SK-N-SH (cell line): ENCODE data around the gene RND3. TPM values are rescaled to one million over a fixed set of nuclear protein-coding genes. Genes with fewer than 3 reads are reported as not detected.

ENCODE experiments used
- CTCF ChIA-PET: fragments of 300-600, 350-600 bp; formaldehyde crosslinking; extraction: SDS; loops from one replicate; lab custom pipeline; 2021; lab: Yijun Ruan, JAX
- POLR2A ChIA-PET: fragments of 350-600 bp; sonication (Branson Sonifier 250); formaldehyde crosslinking; extraction: SDS; loops from one replicate; lab custom pipeline; 2020; ENCODE audit warnings: antibody characterized with exemption, inconsistent platforms; lab: Yijun Ruan, JAX
- DNase-seq: peaks from one replicate; pipeline ENCODE4 v3.0.0; 2012
- H2AFZ ChIP-seq: fragments of 200-600 bp; sonication (generic); 2 replicates; pipeline ENCODE4 v1.8.1; 2016; ENCODE audit warnings: antibody characterized with exemption, mild to moderate bottlenecking, low read depth
- H3F3A ChIP-seq: fragments of 200-600 bp; sonication (generic); replicated peaks from 2 replicates; pipeline ENCODE3; 2016; ENCODE audit warnings: antibody characterized with exemption, mild to moderate bottlenecking; ENCODE audit not compliant: insufficient read depth
- H3K27ac ChIP-seq, 2 experiments: fragments of 200-500 bp in 1 of 2; fragments of 200-600 bp in 1 of 2; sonication (Bioruptor generic) in 1 of 2; sonication (generic), shearing (Covaris generic) in 1 of 2; 2 replicates each; pipeline versions ENCODE4 v1.5.1 to v1.6.1; 2014 to 2016; ENCODE audit warnings: low read depth in 2 of 2, inconsistent platforms in 1 of 2, low read length in 1 of 2, mild to moderate bottlenecking in 1 of 2, mixed read lengths in 1 of 2
- H3K27me3 ChIP-seq: fragments of 200-600 bp; sonication (generic), shearing (Covaris generic); 2 replicates; pipeline ENCODE4 v1.6.1; 2016; ENCODE audit warnings: mixed run types; ENCODE audit not compliant: insufficient read depth
- H3K36me3 ChIP-seq, 2 experiments: fragments of 200-500 bp in 1 of 2; fragments of 200-600 bp in 1 of 2; sonication (Bioruptor generic) in 1 of 2; sonication (generic) in 1 of 2; replicated peaks in 1 of 2; 2 replicates each; pipeline versions ENCODE3 to v1.5.1; 2014 to 2016; ENCODE audit warnings: low read length in 1 of 2, mild to moderate bottlenecking in 1 of 2; ENCODE audit not compliant: insufficient read depth in 2 of 2, control insufficient read depth in 1 of 2
- H3K4me1 ChIP-seq, 2 experiments: fragments of 200-500 bp in 1 of 2; fragments of 200-600 bp in 1 of 2; sonication (Bioruptor generic) in 1 of 2; sonication (generic), shearing (Covaris generic) in 1 of 2; 2 replicates each; pipeline versions ENCODE4 v1.5.1 to v1.6.1; 2014 to 2016; ENCODE audit warnings: low read depth in 1 of 2, low read length in 1 of 2, mixed run types in 1 of 2; ENCODE audit not compliant: insufficient read depth in 2 of 2, control insufficient read depth in 1 of 2
- H3K4me2 ChIP-seq: fragments of 200-600 bp; sonication (generic), shearing (Covaris generic); 2 replicates; pipeline ENCODE4 v1.6.1; 2017; ENCODE audit warnings: mixed run types
- H3K4me3 ChIP-seq, 2 experiments: fragments of 200-500 bp in 1 of 2; fragments of 200-600 bp in 1 of 2; sonication (Bioruptor generic) in 1 of 2; sonication (generic), shearing (Covaris generic) in 1 of 2; 2 replicates each; pipeline versions ENCODE4 v1.5.1 to v1.8.1; 2014 to 2016; ENCODE audit warnings: low read depth in 2 of 2, inconsistent platforms in 1 of 2, low read length in 1 of 2, mild to moderate bottlenecking in 1 of 2, mixed read lengths in 1 of 2, moderate library complexity in 1 of 2
- H3K79me2 ChIP-seq: fragments of 200-600 bp; sonication (generic); 2 replicates; pipeline ENCODE4 v1.8.1; 2017; ENCODE audit warnings: mild to moderate bottlenecking; ENCODE audit not compliant: insufficient read depth
- H3K9ac ChIP-seq: fragments of 200-600 bp; sonication (generic); 2 replicates; pipeline ENCODE4 v1.6.1; 2017; ENCODE audit warnings: mixed run types
- H3K9me2 ChIP-seq: fragments of 200-600 bp; sonication (generic); 2 replicates; pipeline ENCODE4 v1.6.1; 2017; ENCODE audit warnings: mixed run types
- H3K9me3 ChIP-seq: fragments of 200-600 bp; sonication (generic); 2 replicates; pipeline ENCODE4 v1.6.1; 2017; ENCODE audit warnings: mixed run types, mild to moderate bottlenecking, moderate library complexity
- H4K20me1 ChIP-seq: fragments of 200-600 bp; sonication (generic); 2 replicates; pipeline ENCODE4 v1.6.1; 2017; ENCODE audit warnings: mild to moderate bottlenecking, mixed run types; ENCODE audit not compliant: insufficient read depth
- CTCF ChIP-seq: fragments of 200-600 bp; sonication (generic); IDR thresholded peaks from 2 replicates; pipeline ENCODE4 v1.6.1; 2017; ENCODE audit warnings: antibody characterized with exemption, mild to moderate bottlenecking, moderate library complexity
- EZH2phosphoT487 ChIP-seq: fragments of 200-600 bp; sonication (generic); IDR thresholded peaks from 2 replicates; pipeline ENCODE4 v1.6.1; 2017; ENCODE audit warnings: low read depth, mixed run types, mild to moderate bottlenecking, antibody characterized with exemption, moderate library complexity, borderline replicate concordance
- FOSL2 ChIP-seq: IDR thresholded peaks from 2 replicates; pipeline ENCODE4 v1.4.0; 2012; ENCODE audit warnings: low read depth, mild to moderate bottlenecking, moderate library complexity, borderline replicate concordance
- FOXJ3 ChIP-seq: sonication (generic); formaldehyde crosslinking; IDR thresholded peaks from 2 replicates; pipeline ENCODE4 v1.5.1; 2020; ENCODE audit warnings: mild to moderate bottlenecking, missing genetic modification reagents
- FOXM1 ChIP-seq: IDR thresholded peaks from 2 replicates; pipeline ENCODE4 v1.4.0; 2012; ENCODE audit warnings: low read depth, mild to moderate bottlenecking
- GATA2 ChIP-seq: sonication (generic); formaldehyde crosslinking; IDR thresholded peaks from 2 replicates; pipeline ENCODE4 v1.5.0; 2020; ENCODE audit warnings: mild to moderate bottlenecking, missing genetic modification reagents
- JUND ChIP-seq: IDR thresholded peaks from 2 replicates; pipeline ENCODE4 v1.4.0; 2012
- NFIC ChIP-seq: IDR thresholded peaks from 2 replicates; pipeline ENCODE4 v1.4.0; 2012; ENCODE audit warnings: borderline replicate concordance
- POLR2AphosphoS5 ChIP-seq: IDR thresholded peaks from 2 replicates; pipeline ENCODE4 v1.6.1; 2012; ENCODE audit warnings: low read depth, low read length
- REST ChIP-seq: IDR thresholded peaks from 2 replicates; pipeline ENCODE4 v1.6.1; 2012; ENCODE audit warnings: mild to moderate bottlenecking, low read depth, low read length, moderate library complexity
- SIN3A ChIP-seq: IDR thresholded peaks from 2 replicates; pipeline ENCODE4 v1.6.1; 2012; ENCODE audit warnings: low read depth, mild to moderate bottlenecking, low read length, moderate library complexity, borderline replicate concordance
- SMC3 ChIP-seq: IDR thresholded peaks from 2 replicates; pipeline ENCODE4 v1.6.1; 2012; ENCODE audit warnings: low read depth, low read length, improper control_type of control experiment
- YY1 ChIP-seq: IDR thresholded peaks from 2 replicates; pipeline ENCODE4 v1.4.0; 2012; ENCODE audit warnings: low read depth, mild to moderate bottlenecking
- ZBTB33 ChIP-seq: IDR thresholded peaks from 2 replicates; pipeline ENCODE4 v1.4.0; 2012; ENCODE audit warnings: low read depth, borderline replicate concordance
- WGBS: methylation state at CpG from one replicate; pipeline ENCODE4 v1.1.6; 2017; ENCODE audit warnings: low lambda C conversion rate; 5-methylcytosine and 5-hydroxymethylcytosine counted together
- polyA plus RNA-seq, 3 experiments: library from polyadenylated mRNA; depleted of rRNA; stranded (reverse); fragments of >200 nt; gene quantifications; 2 replicates each; pipeline ENCODE4 v1.2.3, GENCODE V29; 2012
- TF ChIP-seq, protein P1 (sequence below): IDR thresholded peaks from 2 replicates; pipeline ENCODE4 v1.4.0; 2012; ENCODE audit warnings: low read depth, borderline replicate concordance
- TF ChIP-seq, protein P2 (sequence below): IDR thresholded peaks from 2 replicates; pipeline ENCODE4; 2012

The RND3 gene
- polyA plus RNA-seq, 1 of the 3 experiments (the other 2 are of a cell fraction), result 49.7 TPM

DNA sequence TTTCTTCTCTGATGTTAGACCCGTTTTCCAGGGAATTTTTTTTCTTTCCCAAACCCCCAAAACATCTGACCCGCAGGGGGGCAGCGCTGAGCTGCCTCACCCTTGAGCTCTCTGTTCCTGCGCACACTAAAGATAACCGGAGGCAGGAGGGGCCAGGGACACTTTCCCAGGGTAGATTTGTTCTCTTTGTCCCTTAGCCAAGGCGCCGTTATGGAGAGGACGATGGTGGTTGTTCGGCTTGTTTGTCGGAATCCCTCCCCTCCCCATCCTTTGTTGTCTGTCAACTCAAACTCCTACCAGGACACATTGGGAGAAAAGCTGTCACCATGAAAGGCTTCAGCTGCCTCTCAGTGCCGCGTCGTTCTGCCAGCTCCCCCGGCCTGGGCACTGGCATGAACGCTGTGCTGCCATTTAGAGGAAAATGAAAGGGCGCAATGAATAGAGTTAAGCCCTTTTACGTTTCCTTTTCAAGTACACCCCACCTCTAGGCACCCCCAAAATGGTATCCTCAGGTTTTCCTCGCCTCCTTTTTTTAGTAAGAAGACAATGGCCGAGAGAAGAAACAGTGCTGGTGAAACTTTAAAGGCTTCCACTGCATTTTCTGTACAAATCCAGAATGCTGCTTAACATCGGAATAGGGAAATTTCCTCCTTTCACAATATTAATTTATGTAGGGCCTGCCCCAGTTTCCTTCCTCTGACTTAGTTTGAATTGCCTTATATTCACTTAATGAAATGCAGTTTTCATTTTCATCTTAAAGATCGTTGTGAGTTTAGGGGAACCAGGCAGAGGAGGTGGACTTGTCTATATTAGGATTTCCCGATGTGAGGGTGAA is 62.1 kb downstream of the RND3 start:
- H3K4me3 ChIP-seq, result no peak overlapping the region
- 94% methylated on average over 22 of the region's 22 CpGs for WGBS
- no peaks in the 10 kb centered on the region for H3K27me3 ChIP-seq
- no peak overlapping the region for H3K9ac ChIP-seq
- no peak overlapping the region for H2AFZ ChIP-seq
- H3K36me3 ChIP-seq, result no peaks in the 10 kb centered on the region
- no peak for DNase-seq
- H3K9me3 ChIP-seq, result no peaks in the 10 kb centered on the region
- no peaks in the 10 kb centered on the region for H4K20me1 ChIP-seq
- no peaks in the 10 kb centered on the region for H3K9me2 ChIP-seq
- no peaks in the 10 kb centered on the region for H3K79me2 ChIP-seq
- H3K4me2 ChIP-seq, result no peak overlapping the region
- CTCF ChIA-PET, result no interaction called here
- H3K4me1 ChIP-seq, result peaks cover 0 to 2% of the 10 kb centered on the region in 2 experiments; a peak in 1 of 4 replicates
- H3F3A ChIP-seq, result no peaks in the 10 kb centered on the region
- H3K27ac ChIP-seq, result no peak overlapping the region
- POLR2A ChIA-PET, result no interaction called here
- TF ChIP-seq FOXM1 (no peak), FOXJ3 (CRISPR knock-in tag) (no peak), GATA2 (CRISPR knock-in tag) (no peak), SIN3A (no peak), CTCF (no peak), YY1 (no peak), ZBTB33 (no peak), NFIC (no peak), SMC3 (no peak), EZH2phosphoT487 (no peak), POLR2AphosphoS5 (no peak), FOSL2 (no peak), JUND (no peak), REST (no peak)
- TF ChIP-seq, protein P1, sequence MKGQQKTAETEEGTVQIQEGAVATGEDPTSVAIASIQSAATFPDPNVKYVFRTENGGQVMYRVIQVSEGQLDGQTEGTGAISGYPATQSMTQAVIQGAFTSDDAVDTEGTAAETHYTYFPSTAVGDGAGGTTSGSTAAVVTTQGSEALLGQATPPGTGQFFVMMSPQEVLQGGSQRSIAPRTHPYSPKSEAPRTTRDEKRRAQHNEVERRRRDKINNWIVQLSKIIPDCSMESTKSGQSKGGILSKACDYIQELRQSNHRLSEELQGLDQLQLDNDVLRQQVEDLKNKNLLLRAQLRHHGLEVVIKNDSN, result no peak
- TF ChIP-seq, protein P2, sequence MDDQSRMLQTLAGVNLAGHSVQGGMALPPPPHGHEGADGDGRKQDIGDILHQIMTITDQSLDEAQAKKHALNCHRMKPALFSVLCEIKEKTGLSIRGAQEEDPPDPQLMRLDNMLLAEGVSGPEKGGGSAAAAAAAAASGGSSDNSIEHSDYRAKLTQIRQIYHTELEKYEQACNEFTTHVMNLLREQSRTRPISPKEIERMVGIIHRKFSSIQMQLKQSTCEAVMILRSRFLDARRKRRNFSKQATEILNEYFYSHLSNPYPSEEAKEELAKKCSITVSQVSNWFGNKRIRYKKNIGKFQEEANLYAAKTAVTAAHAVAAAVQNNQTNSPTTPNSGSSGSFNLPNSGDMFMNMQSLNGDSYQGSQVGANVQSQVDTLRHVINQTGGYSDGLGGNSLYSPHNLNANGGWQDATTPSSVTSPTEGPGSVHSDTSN, result no peak
